NT2/D1 (cell line): ENCODE data around the gene TBR1.

Experiments used
- SUZ12 ChIP-seq: IDR thresholded peaks from 2 replicates; pipeline ENCODE4 v1.6.1; 2011; ENCODE audit not compliant: insufficient read length, insufficient read depth; ENCODE audit errors: extremely low read depth
- ZNF274 ChIP-seq: IDR thresholded peaks from 2 replicates; pipeline ENCODE4 v1.6.1; 2011; ENCODE audit warnings: mild to moderate bottlenecking, low read depth, low read length

DNA sequence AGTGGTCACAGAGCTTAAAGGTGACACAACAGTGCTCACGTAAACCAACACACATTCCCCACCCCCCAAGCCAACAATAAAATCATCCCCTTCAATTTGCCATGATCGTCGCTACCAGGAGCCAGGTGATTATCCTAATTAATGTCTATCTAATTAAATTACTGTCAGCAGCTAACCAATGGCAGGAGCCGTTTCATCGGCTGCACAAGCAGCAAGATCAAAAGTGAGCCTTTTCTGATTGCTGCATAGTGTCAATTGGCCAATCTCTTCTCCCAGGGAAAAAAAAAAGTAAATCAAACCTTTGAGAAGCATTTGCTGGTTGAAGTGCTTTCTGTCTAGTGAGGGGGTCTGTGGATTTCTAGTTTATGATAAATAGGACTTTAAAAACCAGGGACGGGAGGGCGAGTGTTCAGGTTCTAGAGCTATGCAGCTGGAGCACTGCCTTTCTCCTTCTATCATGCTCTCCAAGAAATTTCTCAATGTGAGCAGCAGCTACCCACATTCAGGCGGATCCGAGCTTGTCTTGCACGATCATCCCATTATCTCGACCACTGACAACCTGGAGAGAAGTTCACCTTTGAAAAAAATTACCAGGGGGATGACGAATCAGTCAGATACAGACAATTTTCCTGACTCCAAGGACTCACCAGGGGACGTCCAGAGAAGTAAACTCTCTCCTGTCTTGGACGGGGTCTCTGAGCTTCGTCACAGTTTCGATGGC is at the start of gene TBR1:
- TF ChIP-seq SUZ12: no peak
- TF ChIP-seq ZNF274: no peak
